Activated CD8-positive, alpha-beta memory T cell treated with anti-CD3 and anti-CD28 coated beads, Interleukin-2, amount 50 U/mL, for 1 hour (primary cell): ENCODE data around the gene CFAP70.
"Not testable (repeated sequence)": the region's sequence is repeated elsewhere in the genome, so short reads cannot be mapped to it uniquely, and the experiment has no call there.

Experiments
- DNase-seq: peaks from one replicate; pipeline ENCODE4 v3.0.0-alpha.2; 2020; ENCODE audit errors: extremely low read depth

Gene CFAP70

GRCh38 chr10:73339436-73339835 lies 19.2 kb downstream of the CFAP70 start:
- no peak for DNase-seq

- no peak for DNase-seq
Measured at GRCh38 chr10:73338801-73339368, 19.8 kb downstream of the CFAP70 start.

GRCh38 chr10:73333202-73333601 lies 25.5 kb downstream of the CFAP70 start:
- DNase-seq: no peak

GRCh38 chr10:73332379-73332778 lies 26.3 kb downstream of the CFAP70 start:
- DNase-seq: no peak

GRCh38 chr10:73328523-73328922 lies 30.1 kb downstream of the CFAP70 start:
- not testable (repeated sequence) for DNase-seq

- DNase-seq: not testable (repeated sequence)
Measured at GRCh38 chr10:73325290-73325689, 33.4 kb downstream of the CFAP70 start.

GRCh38 chr10:73323582-73323981 lies 35.1 kb downstream of the CFAP70 start:
- not testable (repeated sequence) for DNase-seq

GRCh38 chr10:73310475-73310874 lies 48.2 kb downstream of the CFAP70 start:
- no peak for DNase-seq

GRCh38 chr10:73307203-73307800 lies 51.4 kb downstream of the CFAP70 start:
- no peak for DNase-seq

GRCh38 chr10:73306171-73306708 lies 52.4 kb downstream of the CFAP70 start:
- DNase-seq: no peak

GRCh38 chr10:73296946-73297345 lies 61.7 kb downstream of the CFAP70 start:
- no peak for DNase-seq

- DNase-seq: no peak
Measured at GRCh38 chr10:73293461-73293860, 65.2 kb downstream of the CFAP70 start.

- DNase-seq: no peak
Measured at GRCh38 chr10:73289958-73290357, 68.7 kb downstream of the CFAP70 start.

GRCh38 chr10:73287441-73287840 lies 71.2 kb downstream of the CFAP70 start:
- no peak for DNase-seq

GRCh38 chr10:73281097-73281496 lies 77.6 kb downstream of the CFAP70 start:
- DNase-seq: no peak

GRCh38 chr10:73264423-73264822 lies 94.2 kb downstream of the CFAP70 start:
- DNase-seq: no peak

GRCh38 chr10:73263693-73264347 lies 94.8 kb downstream of the CFAP70 start:
- DNase-seq: no peak

GRCh38 chr10:73262880-73263555 lies 95.6 kb downstream of the CFAP70 start:
- no peak for DNase-seq

- no peak for DNase-seq
Measured at GRCh38 chr10:73262105-73262730, 96.4 kb downstream of the CFAP70 start.

GRCh38 chr10:73261362-73261995 lies 97.2 kb downstream of the CFAP70 start:
- DNase-seq: no peak

- DNase-seq: not testable (repeated sequence)
Measured at GRCh38 chr10:73258612-73259011, 100.1 kb downstream of the CFAP70 start.

- DNase-seq: no peak
Measured at GRCh38 chr10:73253225-73253555, 105.5 kb downstream of the CFAP70 start.
